OCI-LY1 (cell line): ENCODE results near the gene IRF2.

Experiments
- H2AFZ ChIP-seq: fragments of 200-600 bp; sonication (generic), shearing (Covaris generic); 2 replicates; pipeline ENCODE4 v1.6.0; 2014; ENCODE audit warnings: antibody characterized with exemption, mild to moderate bottlenecking, low read length
- H3F3A ChIP-seq: fragments of 200-600 bp; sonication (generic), shearing (Covaris generic); 2 replicates; pipeline ENCODE4 v1.6.0; 2014; ENCODE audit warnings: mild to moderate bottlenecking, antibody characterized with exemption, low read length, moderate library complexity; ENCODE audit not compliant: insufficient read depth
- H3K27ac ChIP-seq: fragments of 200-600 bp; sonication (generic); 2 replicates; pipeline ENCODE4 v1.5.1; 2014; ENCODE audit warnings: low read length, mixed run types, mild to moderate bottlenecking, low read depth; ENCODE audit not compliant: poor library complexity, severe bottlenecking
- H3K27me3 ChIP-seq: fragments of 200-600 bp; sonication (generic); 2 replicates; pipeline ENCODE4 v1.6.0; 2014; ENCODE audit warnings: antibody characterized with exemption, mild to moderate bottlenecking, low read length, moderate library complexity; ENCODE audit not compliant: insufficient read depth
- H3K36me3 ChIP-seq: fragments of 200-600 bp; sonication (generic); 2 replicates; pipeline ENCODE4 v1.6.1; 2014; ENCODE audit warnings: mild to moderate bottlenecking, antibody characterized with exemption, low read length, moderate library complexity, mixed read lengths; ENCODE audit not compliant: insufficient read depth
- H3K4me1 ChIP-seq: fragments of 200-600 bp; sonication (generic); 2 replicates; pipeline ENCODE4 v1.5.1; 2014; ENCODE audit warnings: mild to moderate bottlenecking, low read length, moderate library complexity; ENCODE audit not compliant: insufficient read depth, severe bottlenecking
- H3K4me2 ChIP-seq: fragments of 200-600 bp; sonication (generic), shearing (Covaris generic); 2 replicates; pipeline ENCODE4 v1.6.1; 2014; ENCODE audit warnings: low read length
- H3K4me3 ChIP-seq: fragments of 200-600 bp; sonication (generic); 2 replicates; pipeline ENCODE4 v1.5.1; 2014; ENCODE audit warnings: low read length, low read depth, mild to moderate bottlenecking, mixed read lengths; ENCODE audit not compliant: poor library complexity, severe bottlenecking
- H3K79me2 ChIP-seq: fragments of 200-600 bp; shearing (Covaris generic); 2 replicates; pipeline ENCODE4 v1.6.1; 2016; ENCODE audit warnings: mixed run types, low read length, mixed read lengths; ENCODE audit not compliant: insufficient read depth
- H3K9ac ChIP-seq: fragments of 200-600 bp; sonication (generic), shearing (Covaris generic); 2 replicates; pipeline ENCODE4 v1.6.1; 2014; ENCODE audit warnings: mild to moderate bottlenecking, low read length, mixed read lengths
- H3K9me2 ChIP-seq: fragments of 200-600 bp; sonication (generic), shearing (Covaris generic); 2 replicates; pipeline ENCODE4 v1.6.1; 2014; ENCODE audit warnings: low read depth, mild to moderate bottlenecking, low read length, mixed read lengths
- H3K9me3 ChIP-seq: fragments of 200-600 bp; shearing (Covaris generic); 2 replicates; pipeline ENCODE4 v1.6.1; 2014; ENCODE audit warnings: low read length, mixed read lengths
- H4K20me1 ChIP-seq: fragments of 200-600 bp; sonication (generic), shearing (Covaris generic); 2 replicates; pipeline ENCODE4 v1.6.0; 2016; ENCODE audit warnings: mild to moderate bottlenecking, low read length; ENCODE audit not compliant: insufficient read depth
- CTCF ChIP-seq: fragments of 200-600 bp; sonication (generic), shearing (Covaris generic); IDR thresholded peaks from 2 replicates; pipeline ENCODE4 v1.5.1; 2017; ENCODE audit warnings: mild to moderate bottlenecking, antibody characterized with exemption, low read length, moderate library complexity, mixed read lengths
- EZH2 ChIP-seq: fragments of 200-600 bp; sonication (generic), shearing (Covaris generic); IDR thresholded peaks from 2 replicates; pipeline ENCODE4 v1.8.0; 2017; ENCODE audit warnings: borderline replicate concordance, mixed run types, mild to moderate bottlenecking, antibody characterized with exemption, low read length, moderate library complexity, mixed read lengths

The IRF2 gene

GRCh38 chr4:184403384-184403781 is 71.0 kb downstream of the IRF2 start:
- Histone ChIP-seq H3K9me3 (no peaks in the 10 kb centered on the region), H3K4me1 (peaks cover 20% of the 10 kb centered on the region), H3K79me2 (no peaks in the 10 kb centered on the region), H4K20me1 (no peaks in the 10 kb centered on the region), H3F3A (no peaks in the 10 kb centered on the region), H3K9me2 (no peaks in the 10 kb centered on the region), H3K27me3 (no peaks in the 10 kb centered on the region), H3K36me3 (peaks cover 53% of the 10 kb centered on the region; the same call in 1 of the 2 replicates), H3K4me3 (no peak overlapping the region), H3K9ac (no peak overlapping the region), H3K4me2 (no peak overlapping the region), H2AFZ (no peak overlapping the region), H3K27ac (no peak overlapping the region)
- TF ChIP-seq CTCF, result no peak

GRCh38 chr4:184402740-184403383 is 71.5 kb downstream of the IRF2 start:
- no peak overlapping the region for H3K9ac ChIP-seq

GRCh38 chr4:184402239-184402638 is 72.1 kb downstream of the IRF2 start:
- no peaks in the 10 kb centered on the region for H3F3A ChIP-seq
- H3K9me3 ChIP-seq, result no peaks in the 10 kb centered on the region
- H3K4me2 ChIP-seq, result no peak overlapping the region
- H3K9me2 ChIP-seq, result no peaks in the 10 kb centered on the region
- no peak overlapping the region for H3K27ac ChIP-seq
- no peaks in the 10 kb centered on the region for H3K79me2 ChIP-seq
- TF ChIP-seq EZH2 (no peak), CTCF (no peak)
- H3K4me1 ChIP-seq, result peaks cover 15% of the 10 kb centered on the region
- no peaks in the 10 kb centered on the region for H4K20me1 ChIP-seq
- no peak overlapping the region for H3K4me3 ChIP-seq
- H3K9ac ChIP-seq, result no peak overlapping the region
- no peaks in the 10 kb centered on the region for H3K27me3 ChIP-seq
- H3K36me3 ChIP-seq, result peaks cover 63% of the 10 kb centered on the region; the same call in 1 of the 2 replicates
- no peak overlapping the region for H2AFZ ChIP-seq

More at GRCh38 chr4:184402740-184403383, 71.5 kb downstream of the IRF2 start:
- Histone ChIP-seq H3K9me2 (no peaks in the 10 kb centered on the region), H2AFZ (no peak overlapping the region), H3K27ac (no peak overlapping the region), H4K20me1 (no peaks in the 10 kb centered on the region), H3K27me3 (no peaks in the 10 kb centered on the region), H3K9me3 (no peaks in the 10 kb centered on the region), H3K4me3 (no peak overlapping the region), H3K4me2 (no peak overlapping the region), H3K4me1 (peaks cover 15% of the 10 kb centered on the region), H3K36me3 (peaks cover 56% of the 10 kb centered on the region; the same call in 1 of the 2 replicates), H3K79me2 (no peaks in the 10 kb centered on the region), H3F3A (no peaks in the 10 kb centered on the region)
- TF ChIP-seq CTCF (no peak), EZH2 (no peak)
